HCT116 (cell line): ENCODE data around the gene NAA15.

Experiments
- ELF1 ChIP-seq: IDR thresholded peaks from 2 replicates; pipeline ENCODE4 v1.6.1; 2012; ENCODE audit warnings: low read depth, borderline replicate concordance
- JUND ChIP-seq: IDR thresholded peaks from 2 replicates; pipeline ENCODE4 v1.6.1; 2012
- POLR2A ChIP-seq: IDR thresholded peaks from 2 replicates; pipeline ENCODE4 v1.7.0; 2011; ENCODE audit warnings: borderline replicate concordance; ENCODE audit not compliant: insufficient read depth, insufficient read length; ENCODE audit errors: extremely low read depth
- RAD21 ChIP-seq: IDR thresholded peaks from 2 replicates; pipeline ENCODE4 v1.6.1; 2012; ENCODE audit warnings: low read depth, mild to moderate bottlenecking
- SIN3A ChIP-seq: IDR thresholded peaks from 2 replicates; pipeline ENCODE4 v1.6.1; 2012; ENCODE audit warnings: low read depth
- TF ChIP-seq, protein P1 (sequence below), 3 experiments: fragments of 200-600 bp in 1 of 3; sonication (generic) in 1 of 3; IDR thresholded peaks in 2 of 3; conservative IDR thresholded peaks in 1 of 3; 2 replicates each; pipeline ENCODE4 v1.5.1; 2012 to 2017; ENCODE audit warnings: low read depth in 2 of 3, low read length in 2 of 3, antibody characterized with exemption in 1 of 3, borderline replicate concordance in 1 of 3, control low read depth in 1 of 3, mild to moderate bottlenecking in 1 of 3, mixed read lengths in 1 of 3, mixed run types in 1 of 3, moderate library complexity in 1 of 3; ENCODE audit not compliant: insufficient read depth in 1 of 3
- TF ChIP-seq, protein P2 (sequence below): IDR thresholded peaks from 2 replicates; pipeline ENCODE4 v1.6.1; 2012

DNA sequence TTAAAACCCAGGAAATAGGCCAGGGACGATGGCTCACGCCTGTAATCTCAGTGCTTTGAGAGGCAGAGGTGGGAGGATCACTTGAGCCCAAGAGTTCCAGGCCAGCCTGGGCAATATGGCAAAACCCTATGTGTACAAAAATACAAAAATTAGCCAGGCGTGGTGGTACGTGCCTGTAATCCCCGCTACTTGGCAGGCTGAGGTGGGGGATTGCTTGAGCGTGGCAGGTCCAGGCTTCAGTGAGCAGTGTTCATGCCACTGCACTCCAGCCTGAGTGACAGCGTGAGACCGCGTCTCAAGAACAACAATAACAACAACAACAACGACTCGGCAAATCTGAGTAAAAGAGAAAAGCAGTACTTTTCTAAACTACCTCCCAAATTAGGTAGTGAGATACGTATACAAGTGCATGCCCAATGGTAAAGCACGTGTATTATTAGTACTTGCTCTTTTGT is 13.9 kb downstream of the NAA15 start:
- TF ChIP-seq, protein P1, sequence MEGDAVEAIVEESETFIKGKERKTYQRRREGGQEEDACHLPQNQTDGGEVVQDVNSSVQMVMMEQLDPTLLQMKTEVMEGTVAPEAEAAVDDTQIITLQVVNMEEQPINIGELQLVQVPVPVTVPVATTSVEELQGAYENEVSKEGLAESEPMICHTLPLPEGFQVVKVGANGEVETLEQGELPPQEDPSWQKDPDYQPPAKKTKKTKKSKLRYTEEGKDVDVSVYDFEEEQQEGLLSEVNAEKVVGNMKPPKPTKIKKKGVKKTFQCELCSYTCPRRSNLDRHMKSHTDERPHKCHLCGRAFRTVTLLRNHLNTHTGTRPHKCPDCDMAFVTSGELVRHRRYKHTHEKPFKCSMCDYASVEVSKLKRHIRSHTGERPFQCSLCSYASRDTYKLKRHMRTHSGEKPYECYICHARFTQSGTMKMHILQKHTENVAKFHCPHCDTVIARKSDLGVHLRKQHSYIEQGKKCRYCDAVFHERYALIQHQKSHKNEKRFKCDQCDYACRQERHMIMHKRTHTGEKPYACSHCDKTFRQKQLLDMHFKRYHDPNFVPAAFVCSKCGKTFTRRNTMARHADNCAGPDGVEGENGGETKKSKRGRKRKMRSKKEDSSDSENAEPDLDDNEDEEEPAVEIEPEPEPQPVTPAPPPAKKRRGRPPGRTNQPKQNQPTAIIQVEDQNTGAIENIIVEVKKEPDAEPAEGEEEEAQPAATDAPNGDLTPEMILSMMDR (IDR thresholded peaks at IDR 0.05 in 2 of 3, conservative IDR thresholded peaks at IDR 0.05 in 1 of 3; ENCODE audit: borderline replicate concordance in 1 of 3, insufficient read depth in 1 of 3, low read depth in 2 of 3, low read length in 2 of 3), result no peak
- no peak for TF ChIP-seq POLR2A
- TF ChIP-seq RAD21, result no peak
- TF ChIP-seq JUND, result no peak
- TF ChIP-seq SIN3A, result no peak
- TF ChIP-seq, protein P2, sequence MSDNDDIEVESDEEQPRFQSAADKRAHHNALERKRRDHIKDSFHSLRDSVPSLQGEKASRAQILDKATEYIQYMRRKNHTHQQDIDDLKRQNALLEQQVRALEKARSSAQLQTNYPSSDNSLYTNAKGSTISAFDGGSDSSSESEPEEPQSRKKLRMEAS, result no peak
- TF ChIP-seq ELF1, result no peak
